Measurements from ENCODE around the gene CELA1.

CELA1 gene

GRCh38 chr12:51378749-51379148, 32.3 kb upstream of the CELA1 start:
- Histone ChIP-seq H3K9ac (no peak overlapping the region), H3K4me1 (ENCODE audit: low read depth, poor library complexity, severe bottlenecking) (peaks cover 18% of the 10 kb centered on the region), H4K20me1 (ENCODE audit: insufficient read depth) (no peaks in the 10 kb centered on the region), H3K27ac (no peak overlapping the region), H3K36me3 (ENCODE audit: insufficient read depth) (no peaks in the 10 kb centered on the region), H3K4me3 (IDR thresholded peaks at IDR 0.05; ENCODE audit: insufficient read depth, low read depth, low read length) (no peak overlapping the region), H3K79me2 (ENCODE audit: insufficient read depth, low read depth) (no peaks in the 10 kb centered on the region), H2AFZ (ENCODE audit: low read depth) (no peak overlapping the region), H3K4me2 (no peak overlapping the region), H3K27me3 (ENCODE audit: insufficient read depth, low read depth) (no peaks in the 10 kb centered on the region)
- no peak for TF ChIP-seq CTCF (conservative IDR thresholded peaks at IDR 0.05; ENCODE audit: low read depth, low read length)

- H3K4me2 ChIP-seq, result no peak overlapping the region
- peaks cover 5% of the 10 kb centered on the region for H3K4me1 ChIP-seq (ENCODE audit: low read depth, poor library complexity, severe bottlenecking)
- H3K36me3 ChIP-seq (ENCODE audit: insufficient read depth), result no peaks in the 10 kb centered on the region
Observed at GRCh38 chr12:51377099-51377984, 30.9 kb upstream of the CELA1 start.

GRCh38 chr12:51374856-51375255, 28.4 kb upstream of the CELA1 start:
- no peaks in the 10 kb centered on the region for H3K27me3 ChIP-seq (ENCODE audit: insufficient read depth, low read depth)
- H2AFZ ChIP-seq (ENCODE audit: low read depth), result no peak overlapping the region
- H4K20me1 ChIP-seq (ENCODE audit: insufficient read depth), result no peaks in the 10 kb centered on the region
- no peak overlapping the region for H3K4me2 ChIP-seq
- H3K79me2 ChIP-seq (ENCODE audit: insufficient read depth, low read depth), result no peaks in the 10 kb centered on the region
- H3K4me3 ChIP-seq (IDR thresholded peaks at IDR 0.05; ENCODE audit: insufficient read depth, low read depth, low read length), result no peak overlapping the region
- no peaks in the 10 kb centered on the region for H3K36me3 ChIP-seq (ENCODE audit: insufficient read depth)
- H3K9ac ChIP-seq, result no peak overlapping the region
- no peak for TF ChIP-seq CTCF (conservative IDR thresholded peaks at IDR 0.05; ENCODE audit: low read depth, low read length)
- H3K4me1 ChIP-seq (ENCODE audit: low read depth, poor library complexity, severe bottlenecking), result peaks cover 6% of the 10 kb centered on the region
- H3K27ac ChIP-seq, result no peak overlapping the region

More at GRCh38 chr12:51377099-51377984, 30.9 kb upstream of the CELA1 start:
- H3K79me2 ChIP-seq (ENCODE audit: insufficient read depth, low read depth), result no peaks in the 10 kb centered on the region
- no peak overlapping the region for H3K9ac ChIP-seq
- no peaks in the 10 kb centered on the region for H4K20me1 ChIP-seq (ENCODE audit: insufficient read depth)
- H2AFZ ChIP-seq (ENCODE audit: low read depth), result no peak overlapping the region
- TF ChIP-seq CTCF (conservative IDR thresholded peaks at IDR 0.05; ENCODE audit: low read depth, low read length), result no peak
- no peak overlapping the region for H3K4me3 ChIP-seq (IDR thresholded peaks at IDR 0.05; ENCODE audit: insufficient read depth, low read depth, low read length)
- no peaks in the 10 kb centered on the region for H3K27me3 ChIP-seq (ENCODE audit: insufficient read depth, low read depth)
- no peak overlapping the region for H3K27ac ChIP-seq

GRCh38 chr12:51374361-51374760, 27.9 kb upstream of the CELA1 start:
- H2AFZ ChIP-seq (ENCODE audit: low read depth), result no peak overlapping the region
- H3K4me1 ChIP-seq (ENCODE audit: low read depth, poor library complexity, severe bottlenecking), result peaks cover 11% of the 10 kb centered on the region
- no peaks in the 10 kb centered on the region for H3K79me2 ChIP-seq (ENCODE audit: insufficient read depth, low read depth)
- H3K9ac ChIP-seq, result no peak overlapping the region
- H3K4me2 ChIP-seq, result no peak overlapping the region
- no peaks in the 10 kb centered on the region for H3K27me3 ChIP-seq (ENCODE audit: insufficient read depth, low read depth)
- TF ChIP-seq CTCF (conservative IDR thresholded peaks at IDR 0.05; ENCODE audit: low read depth, low read length), result no peak
- H3K36me3 ChIP-seq (ENCODE audit: insufficient read depth), result no peaks in the 10 kb centered on the region
- H4K20me1 ChIP-seq (ENCODE audit: insufficient read depth), result no peaks in the 10 kb centered on the region
- no peak overlapping the region for H3K4me3 ChIP-seq (IDR thresholded peaks at IDR 0.05; ENCODE audit: insufficient read depth, low read depth, low read length)
- no peak overlapping the region for H3K27ac ChIP-seq

Measured in KMS-11 (cell line).